Dermis blood vessel endothelial cell (primary cell): ENCODE results near the gene BRF1. TPM values are rescaled to one million over a fixed set of nuclear protein-coding genes. Genes with fewer than 3 reads are reported as not detected.
A peak's percentile ranks its signal among the peaks of the same experiment; 100 is the strongest.

ENCODE experiments used
- DNase-seq: peaks from one replicate; pipeline ENCODE4 v3.0.0; 2010
- total RNA-seq: library from RNA; depleted of rRNA; stranded (reverse); fragments of >200 nt; gene quantifications from 2 replicates; pipeline ENCODE4 v1.2.3, GENCODE V29; 2014

BRF1 gene
- total RNA-seq, 1 donor from 2014 or later: 71.5 TPM

- no peak for DNase-seq
Measured at GRCh38 chr14:105187935-105188524, 112.8 kb downstream of the BRF1 start.

DNA sequence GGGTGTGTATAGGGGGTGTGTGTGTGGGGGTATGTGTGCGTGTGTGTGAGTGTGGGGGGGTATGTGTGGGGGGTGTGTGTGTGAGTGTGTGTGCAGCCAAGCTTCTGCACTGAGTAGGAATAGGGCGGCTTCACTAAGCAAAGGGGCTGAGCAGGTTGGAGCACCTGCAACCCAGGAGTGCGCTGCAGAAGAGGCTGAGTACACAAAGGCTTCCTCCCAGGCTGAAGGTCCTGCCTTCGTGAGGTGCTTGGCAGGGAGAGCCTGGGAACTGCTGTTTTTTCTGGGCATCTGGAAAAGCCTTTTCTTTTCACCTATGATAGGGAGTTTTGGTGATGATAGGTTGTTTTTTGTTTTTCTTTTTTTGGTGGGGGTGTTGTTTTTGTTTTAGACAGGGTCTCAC, 113.7 kb downstream of the BRF1 start:
- DNase-seq: no peak

DNA sequence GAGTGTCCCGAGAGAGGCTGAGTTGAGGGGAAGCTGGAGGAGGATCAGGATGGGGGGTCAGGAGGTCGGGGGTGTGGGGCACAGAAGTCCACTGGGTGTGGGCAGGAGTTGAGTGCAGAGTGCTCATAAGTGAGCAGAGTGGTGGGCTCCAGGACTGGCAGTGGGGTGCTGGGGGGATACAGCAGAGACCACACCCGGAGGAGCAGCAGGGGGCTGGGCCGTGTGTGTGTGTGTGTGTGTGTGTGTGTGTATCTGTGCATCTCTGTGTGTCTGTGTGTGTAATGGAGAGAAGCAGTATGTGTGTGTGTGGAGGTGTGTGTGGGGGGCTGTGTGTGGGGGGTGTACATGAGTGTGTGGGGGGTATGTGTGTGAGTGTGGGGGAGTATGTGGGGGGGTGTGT, 114.8 kb downstream of the BRF1 start:
- DNase-seq: no peak

DNA sequence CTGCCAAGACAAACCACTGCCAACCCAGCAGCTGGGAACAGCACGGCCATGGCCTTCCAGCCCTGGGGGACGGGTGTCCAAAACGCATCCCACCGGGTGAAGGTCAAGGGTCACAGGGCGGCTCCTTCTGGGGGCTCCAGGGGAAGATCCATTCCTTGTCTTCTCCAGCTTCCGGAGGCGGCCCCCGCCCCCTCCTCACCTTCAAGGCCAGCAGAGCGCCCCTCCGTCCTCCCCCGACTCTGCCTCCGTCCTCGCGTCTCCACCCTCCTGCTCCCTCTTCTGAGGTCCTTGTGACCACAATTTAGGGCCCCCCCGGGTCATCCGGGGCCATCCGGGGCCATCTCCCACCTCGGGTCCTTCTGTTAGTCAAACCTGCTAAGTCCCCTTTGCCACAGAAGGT, 115.8 kb downstream of the BRF1 start:
- no peak for DNase-seq

GRCh38 chr14:105184461-105184860, 116.3 kb downstream of the BRF1 start:
- no peak for DNase-seq

GRCh38 chr14:105182296-105183020, 118.3 kb downstream of the BRF1 start:
- no peak for DNase-seq

DNA sequence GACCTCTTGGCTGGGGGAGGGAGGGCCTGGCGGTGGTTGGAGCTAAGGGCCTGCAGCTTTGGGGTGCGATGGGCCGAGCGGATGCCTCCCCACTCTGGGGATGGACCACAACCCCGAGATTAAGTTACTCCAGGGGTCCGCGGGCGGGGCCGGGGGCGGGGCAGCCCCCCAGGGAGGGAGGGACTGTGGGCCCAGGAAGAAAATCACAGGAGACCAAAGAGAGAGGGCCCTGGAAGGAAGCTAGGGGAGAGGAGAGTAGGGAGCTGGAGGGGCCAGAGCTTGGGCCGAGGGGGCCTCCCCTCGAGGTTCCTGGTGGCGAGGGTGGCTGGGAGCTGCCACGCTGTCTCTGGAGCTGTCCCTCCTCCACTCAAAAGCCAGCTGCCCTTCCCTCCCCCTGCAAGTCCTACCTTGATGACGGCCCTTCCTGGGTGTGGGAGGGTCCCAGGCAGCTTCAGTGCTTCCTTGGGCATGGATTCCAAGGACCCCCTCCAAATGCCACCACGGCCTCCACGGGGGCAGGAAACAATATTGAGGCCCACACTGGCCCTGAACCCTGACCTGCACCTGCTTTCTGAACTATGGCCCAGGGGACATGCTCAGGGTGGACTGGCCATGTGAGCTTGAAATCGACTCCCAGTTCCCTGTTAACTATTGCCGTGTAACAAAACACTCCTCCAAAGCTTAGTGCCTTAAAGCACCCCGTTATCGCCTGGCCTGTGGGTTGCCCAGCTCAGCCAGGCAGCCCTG, 119.1 kb downstream of the BRF1 start:
- DNase-seq: no peak

GRCh38 chr14:105180592-105181548, 119.9 kb downstream of the BRF1 start, which contains the start of gene NUDT14:
TSS of gene NUDT14 (minus strand) at chr14:105181312. CDS start at chr14:105181209, 103 bp downstream.
- DNase-seq: peak; percentile 72

GRCh38 chr14:105179191-105179590, 121.6 kb downstream of the BRF1 start:
- DNase-seq: no peak

DNA sequence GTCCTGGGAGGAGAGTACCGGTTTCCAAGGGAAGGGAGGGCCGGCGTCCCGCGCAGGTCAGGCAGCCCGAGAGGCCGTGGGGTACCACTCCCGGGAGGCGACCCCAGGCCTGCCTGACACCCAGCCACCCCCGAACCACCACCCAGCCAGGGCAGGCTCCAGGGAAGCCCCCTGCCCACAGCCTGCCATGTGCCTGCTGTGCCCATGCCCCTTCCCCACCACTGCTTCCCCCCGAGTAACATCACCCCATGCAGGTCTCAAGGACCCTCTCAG, 122.0 kb downstream of the BRF1 start:
- no peak for DNase-seq

- no peak for DNase-seq
Measured at GRCh38 chr14:105178069-105178867, 122.5 kb downstream of the BRF1 start.

DNA sequence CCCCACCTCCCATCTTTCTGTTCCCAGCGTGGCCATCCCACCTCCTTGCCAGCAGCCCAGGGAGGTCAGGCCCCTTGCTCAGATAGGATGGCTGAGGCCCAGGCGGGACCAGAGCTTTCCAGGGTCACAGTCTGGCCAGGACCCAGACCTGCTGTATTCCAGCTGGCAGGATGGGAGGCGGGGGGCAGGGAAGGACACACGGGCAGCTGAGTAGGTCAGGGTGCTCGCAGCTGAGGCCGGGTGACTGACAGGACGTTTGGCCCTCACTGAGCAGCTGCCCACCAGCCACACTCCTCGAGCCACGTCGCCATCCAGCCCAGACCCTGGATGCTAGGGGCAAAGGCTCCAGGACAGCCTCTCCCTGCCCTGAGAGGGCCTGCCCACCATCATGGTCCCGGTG, 123.7 kb downstream of the BRF1 start:
- DNase-seq: no peak

- DNase-seq: no peak
Measured at GRCh38 chr14:105176513-105176912, 124.3 kb downstream of the BRF1 start.

DNA sequence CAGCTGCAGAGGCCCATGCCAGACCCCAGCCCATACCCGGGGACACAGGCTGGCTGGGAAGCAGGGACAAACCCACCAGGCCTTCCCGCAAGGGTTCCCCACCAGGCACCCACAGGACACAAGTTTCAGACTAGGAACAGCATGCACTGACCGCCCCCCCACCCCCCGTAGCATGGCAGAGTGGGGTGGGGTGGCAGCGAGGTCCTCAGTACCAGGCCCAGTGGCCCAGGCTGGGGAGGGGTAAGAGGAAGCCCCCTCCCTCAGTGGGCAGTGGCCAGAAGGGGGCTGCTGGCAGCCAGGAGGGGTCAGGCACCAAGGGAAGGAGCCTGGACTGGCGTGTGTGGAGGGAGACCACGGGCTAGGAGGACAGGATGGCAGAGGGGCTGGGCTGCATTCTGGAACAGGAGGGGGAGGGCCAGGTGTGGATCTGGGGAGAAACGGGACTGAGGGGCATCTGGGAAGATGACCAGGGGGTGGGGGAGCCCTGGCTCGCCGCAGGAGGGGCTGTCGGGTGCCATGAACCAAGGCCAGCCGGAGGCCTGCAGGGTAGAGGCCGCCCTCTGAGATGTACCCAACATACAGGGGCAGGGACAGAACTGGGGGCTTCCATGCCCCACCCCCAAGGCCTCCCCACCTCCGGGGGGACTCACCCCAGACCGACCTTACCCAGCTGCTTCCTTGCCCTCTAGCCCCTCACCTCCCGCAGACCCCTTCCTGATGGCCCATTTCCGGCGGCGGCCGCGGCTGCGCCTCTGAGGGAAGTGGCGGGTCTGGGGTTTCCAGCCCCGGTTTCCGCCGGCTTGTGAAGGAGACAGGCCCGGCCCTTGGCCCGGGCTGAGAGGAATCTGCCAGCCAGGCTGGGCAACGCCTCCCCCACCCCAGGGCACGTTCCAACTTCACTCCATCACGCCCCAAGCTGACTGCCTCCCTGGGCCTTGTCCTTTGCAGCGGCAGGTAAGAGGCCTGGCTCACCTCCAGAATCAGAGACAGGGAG, 126.6 kb downstream of the BRF1 start:
- DNase-seq: peak; percentile 59

DNA sequence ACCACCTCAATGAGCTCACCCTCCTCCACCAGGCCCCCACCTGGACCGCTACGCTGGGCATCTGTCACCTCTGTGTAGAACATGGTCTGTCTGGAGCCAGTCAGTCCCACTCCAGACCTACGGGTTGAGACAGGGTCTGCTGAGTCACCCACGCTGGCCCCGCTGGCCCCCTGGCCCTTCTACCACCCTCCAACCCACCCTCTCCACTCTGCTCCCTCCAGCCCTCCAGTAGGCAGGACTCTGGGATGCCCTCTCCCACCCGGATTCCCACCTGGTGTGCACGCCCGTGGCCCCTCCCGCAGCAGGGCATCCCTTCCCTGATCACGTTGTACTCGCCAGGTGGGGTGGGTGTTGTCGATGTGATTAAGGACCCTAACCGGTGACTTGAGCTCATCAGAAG, 127.7 kb downstream of the BRF1 start:
- DNase-seq: no peak

GRCh38 chr14:105172476-105172875, 128.3 kb downstream of the BRF1 start:
- DNase-seq: no peak

- DNase-seq: no peak
Measured at GRCh38 chr14:105171004-105171673, 129.7 kb downstream of the BRF1 start.

- DNase-seq: no peak
Measured at GRCh38 chr14:105169776-105170655, 130.8 kb downstream of the BRF1 start.

- DNase-seq: peak; percentile 84
Measured at GRCh38 chr14:105168979-105169507, 131.8 kb downstream of the BRF1 start.
